Measurements from ENCODE around the gene SPCS3. TPM values are rescaled to one million over a fixed set of nuclear protein-coding genes. Genes with fewer than 3 reads are reported as not detected.

The SPCS3 gene
- total RNA-seq, 1 experiment from 2014 or later: 128 TPM

- no peak for DNase-seq (ENCODE audit: low spot score)
- no peaks in the 10 kb centered on the region for H3K36me3 ChIP-seq (ENCODE audit: insufficient read depth, low read length, poor library complexity, severe bottlenecking)
- ChIA-PET POLR2A (ENCODE audit: low non-redundant PET) (no interaction called here), CTCF (no interaction called here)
- TF ChIP-seq EZH2 (IDR thresholded peaks at IDR 0.05; ENCODE audit: borderline replicate concordance, low read depth, low read length, poor library complexity, severe bottlenecking): no peak
- no peak for TF ChIP-seq CTCF (conservative IDR thresholded peaks at IDR 0.05; ENCODE audit: low read depth, low read length)
- H3K4me1 ChIP-seq (ENCODE audit: insufficient read depth, low read length, poor library complexity, severe bottlenecking): no peaks in the 10 kb centered on the region
- H3K4me3 ChIP-seq (ENCODE audit: low read depth, low read length, poor library complexity, severe bottlenecking): no peak overlapping the region
- no TSS peak for BruUV-seq (replicated peaks)
- no peaks in the 10 kb centered on the region for H3K9me3 ChIP-seq (ENCODE audit: low read depth, low read length, poor library complexity, severe bottlenecking)
- intact Hi-C loops (cut with micrococcal nuclease; ENCODE audit: unreplicated experiment): no loop called here
- no peak overlapping the region for H3K27ac ChIP-seq (ENCODE audit: low read depth, low read length, poor library complexity, severe bottlenecking)
- H3K27me3 ChIP-seq (replicated peaks; ENCODE audit: insufficient read depth, low read depth, low read length, poor library complexity): no peaks in the 10 kb centered on the region
Measured at GRCh38 chr4:176289561-176289960, 30.2 kb upstream of the SPCS3 start.

- no peak for DNase-seq (ENCODE audit: low spot score)
- Histone ChIP-seq H3K27me3 (replicated peaks; ENCODE audit: insufficient read depth, low read depth, low read length, poor library complexity) (no peaks in the 10 kb centered on the region), H3K9me3 (ENCODE audit: low read depth, low read length, poor library complexity, severe bottlenecking) (no peaks in the 10 kb centered on the region), H3K27ac (ENCODE audit: low read depth, low read length, poor library complexity, severe bottlenecking) (no peak overlapping the region), H3K4me1 (ENCODE audit: insufficient read depth, low read length, poor library complexity, severe bottlenecking) (no peaks in the 10 kb centered on the region), H3K36me3 (ENCODE audit: insufficient read depth, low read length, poor library complexity, severe bottlenecking) (no peaks in the 10 kb centered on the region), H3K4me3 (ENCODE audit: low read depth, low read length, poor library complexity, severe bottlenecking) (no peak overlapping the region)
- BruUV-seq (replicated peaks): no TSS peak
- ChIA-PET CTCF (no interaction called here), POLR2A (ENCODE audit: low non-redundant PET) (interaction anchor here (0.7 kb wide), 1 partner anchor 225 kb away, joined by 4 read pairs; no protein-coding TSS in a partner anchor)
- TF ChIP-seq CTCF (conservative IDR thresholded peaks at IDR 0.05; ENCODE audit: low read depth, low read length) (no peak), EZH2 (IDR thresholded peaks at IDR 0.05; ENCODE audit: borderline replicate concordance, low read depth, low read length, poor library complexity, severe bottlenecking) (no peak)
- intact Hi-C loops (cut with micrococcal nuclease; ENCODE audit: unreplicated experiment): no loop called here
Measured at GRCh38 chr4:176290520-176290919, 29.2 kb upstream of the SPCS3 start.

GRCh38 chr4:176291748-176292147 is 28.0 kb upstream of the SPCS3 start:
- no TSS peak for BruUV-seq (replicated peaks)
- CTCF ChIA-PET: no interaction called here
- Histone ChIP-seq H3K27me3 (replicated peaks; ENCODE audit: insufficient read depth, low read depth, low read length, poor library complexity) (no peaks in the 10 kb centered on the region), H3K36me3 (ENCODE audit: insufficient read depth, low read length, poor library complexity, severe bottlenecking) (no peaks in the 10 kb centered on the region), H3K4me1 (ENCODE audit: insufficient read depth, low read length, poor library complexity, severe bottlenecking) (no peaks in the 10 kb centered on the region), H3K4me3 (ENCODE audit: low read depth, low read length, poor library complexity, severe bottlenecking) (no peak overlapping the region), H3K27ac (ENCODE audit: low read depth, low read length, poor library complexity, severe bottlenecking) (no peak overlapping the region), H3K9me3 (ENCODE audit: low read depth, low read length, poor library complexity, severe bottlenecking) (no peaks in the 10 kb centered on the region)
- DNase-seq (ENCODE audit: low spot score): no peak
- POLR2A ChIA-PET (ENCODE audit: low non-redundant PET): no interaction called here
- intact Hi-C loops (cut with micrococcal nuclease; ENCODE audit: unreplicated experiment): no loop called here
- TF ChIP-seq EZH2 (IDR thresholded peaks at IDR 0.05; ENCODE audit: borderline replicate concordance, low read depth, low read length, poor library complexity, severe bottlenecking) (no peak), CTCF (conservative IDR thresholded peaks at IDR 0.05; ENCODE audit: low read depth, low read length) (no peak)

Data from A673 (cell line).